ENCODE data around the gene KRTAP22-1. TPM values are rescaled to one million over a fixed set of nuclear protein-coding genes. Genes with fewer than 3 reads are reported as not detected.

KRTAP22-1 gene
- total and polyA plus RNA-seq, 8 donors: not detected

GRCh38 chr21:30563072-30563471, 37.8 kb upstream of the KRTAP22-1 start:
- H3K27me3 ChIP-seq: no peaks in the 10 kb centered on the region
- no peak for TF ChIP-seq CTCF (IDR thresholded peaks at IDR 0.05)
- no peaks in the 10 kb centered on the region for H3K9me3 ChIP-seq
- no peaks in the 10 kb centered on the region for H3K4me1 ChIP-seq
- ATAC-seq (no peak), FAIRE-seq (no peak), DNase-seq (no peak)
- WGBS, 2 donors: 52 to 63% methylated on average over 6 of the region's 6 CpGs
- intact Hi-C loops (cut with DNase I): no loop called here
- H3K27ac ChIP-seq: no peak overlapping the region
- no peak overlapping the region for H3K4me3 ChIP-seq
- no peaks in the 10 kb centered on the region for H3K36me3 ChIP-seq

GRCh38 chr21:30563630-30564029, 37.3 kb upstream of the KRTAP22-1 start:
- no peaks in the 10 kb centered on the region for H3K4me1 ChIP-seq
- no peak overlapping the region for H3K4me3 ChIP-seq
- no peaks in the 10 kb centered on the region for H3K27me3 ChIP-seq
- FAIRE-seq: no peak
- no peak for TF ChIP-seq CTCF (IDR thresholded peaks at IDR 0.05)
- WGBS, 2 donors: 76 to 85% methylated on average over 2 of the region's 2 CpGs
- no peaks in the 10 kb centered on the region for H3K36me3 ChIP-seq
- H3K9me3 ChIP-seq: no peaks in the 10 kb centered on the region
- intact Hi-C loops (cut with DNase I): no loop called here
- no peak for ATAC-seq
- no peak overlapping the region for H3K27ac ChIP-seq
- no peak for DNase-seq

GRCh38 chr21:30567617-30568016, 33.3 kb upstream of the KRTAP22-1 start:
- ATAC-seq (no peak), DNase-seq (no peak), FAIRE-seq (no peak)
- Histone ChIP-seq H3K27ac (no peak overlapping the region), H3K4me1 (no peaks in the 10 kb centered on the region), H3K27me3 (no peaks in the 10 kb centered on the region), H3K36me3 (no peaks in the 10 kb centered on the region), H3K9me3 (no peaks in the 10 kb centered on the region), H3K4me3 (no peak overlapping the region)
- TF ChIP-seq CTCF (IDR thresholded peaks at IDR 0.05): no peak
- intact Hi-C loops (cut with DNase I): no loop called here

GRCh38 chr21:30577766-30578165, 23.1 kb upstream of the KRTAP22-1 start:
- no peak for DNase-seq
- H3K9me3 ChIP-seq: no peaks in the 10 kb centered on the region
- no peak overlapping the region for H3K27ac ChIP-seq
- no peak for ATAC-seq
- H3K36me3 ChIP-seq: no peaks in the 10 kb centered on the region
- no peak overlapping the region for H3K4me3 ChIP-seq
- no peak for TF ChIP-seq CTCF (IDR thresholded peaks at IDR 0.05)
- no peaks in the 10 kb centered on the region for H3K27me3 ChIP-seq
- no peak for FAIRE-seq
- intact Hi-C loops (cut with DNase I): no loop called here
- no peaks in the 10 kb centered on the region for H3K4me1 ChIP-seq

- no peaks in the 10 kb centered on the region for H3K9me3 ChIP-seq
- no peak overlapping the region for H3K4me3 ChIP-seq
- no peaks in the 10 kb centered on the region for H3K4me1 ChIP-seq
- FAIRE-seq (no peak), ATAC-seq (no peak), DNase-seq (no peak)
- no peak for TF ChIP-seq CTCF (IDR thresholded peaks at IDR 0.05)
- 55% methylated on average over 1 of the region's 1 CpG for WGBS, 2 donors
- intact Hi-C loops (cut with DNase I): no loop called here
- H3K36me3 ChIP-seq: no peaks in the 10 kb centered on the region
- no peak overlapping the region for H3K27ac ChIP-seq
- no peaks in the 10 kb centered on the region for H3K27me3 ChIP-seq
These were observed 21.5 kb upstream of the KRTAP22-1 start for GRCh38 chr21:30579346-30579745.
